GM21529 (cell line): ENCODE data around the gene UPK3BL1.

ENCODE experiments used
- ATAC-seq: cut with Tn5 transposase; IDR thresholded peaks from one replicate; pipeline ENCODE4 v1.9.1; 2021; ENCODE audit not compliant: unreplicated experiment

The UPK3BL1 gene

DNA sequence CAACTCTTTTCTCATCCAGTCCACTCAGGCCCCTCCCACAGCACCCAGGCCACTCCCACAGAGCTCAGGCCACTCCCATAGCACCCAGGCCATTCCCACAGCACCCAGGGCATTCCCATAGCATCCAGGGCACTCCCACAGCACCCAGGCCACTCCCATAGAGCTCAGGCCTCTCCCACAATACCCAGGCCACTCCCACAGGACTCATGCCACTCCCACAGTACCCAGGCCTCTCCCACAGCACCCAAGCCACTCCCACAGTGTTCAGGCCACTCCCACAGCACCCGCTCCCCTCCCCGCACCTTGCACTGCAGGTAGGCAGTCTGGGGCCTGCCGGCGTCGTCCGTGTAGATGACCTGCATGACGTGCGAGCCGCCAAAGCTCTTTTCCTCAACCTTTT, 52.7 kb downstream of the UPK3BL1 start:
- ATAC-seq: peak; percentile 50
